ENCODE data around the gene EFHC1.

EFHC1 gene

GRCh38 chr6:52511163-52511562, 91.0 kb downstream of the EFHC1 start:
- TF ChIP-seq CTCF (IDR thresholded peaks at IDR 0.05; ENCODE audit: low read depth, low read length, missing control alignments): no peak
- H3K4me3 ChIP-seq (replicated peaks; ENCODE audit: low read depth, low read length): no peak overlapping the region
- DNase-seq (ENCODE audit: extremely low read depth, low read depth): no peak

- no peak for TF ChIP-seq CTCF (IDR thresholded peaks at IDR 0.05; ENCODE audit: low read depth, low read length, missing control alignments)
- no peak overlapping the region for H3K4me3 ChIP-seq (replicated peaks; ENCODE audit: low read depth, low read length)
- no peak for DNase-seq (ENCODE audit: extremely low read depth, low read depth)
Observed at GRCh38 chr6:52511572-52512151, 91.5 kb downstream of the EFHC1 start.

- no peak for DNase-seq (ENCODE audit: extremely low read depth, low read depth)
- no peak overlapping the region for H3K4me3 ChIP-seq (replicated peaks; ENCODE audit: low read depth, low read length)
Observed at GRCh38 chr6:52512199-52512598, 92.1 kb downstream of the EFHC1 start.

GRCh38 chr6:52513464-52513863, 93.3 kb downstream of the EFHC1 start:
- DNase-seq (ENCODE audit: extremely low read depth, low read depth): no peak
- no peak for TF ChIP-seq CTCF (IDR thresholded peaks at IDR 0.05; ENCODE audit: low read depth, low read length, missing control alignments)

More at GRCh38 chr6:52512199-52512598, 92.1 kb downstream of the EFHC1 start:
- TF ChIP-seq CTCF (IDR thresholded peaks at IDR 0.05; ENCODE audit: low read depth, low read length, missing control alignments): no peak

GRCh38 chr6:52513896-52514295, 93.8 kb downstream of the EFHC1 start:
- DNase-seq (ENCODE audit: extremely low read depth, low read depth): no peak
- no peak overlapping the region for H3K4me3 ChIP-seq (replicated peaks; ENCODE audit: low read depth, low read length)
- no peak for TF ChIP-seq CTCF (IDR thresholded peaks at IDR 0.05; ENCODE audit: low read depth, low read length, missing control alignments)

More at GRCh38 chr6:52513464-52513863, 93.3 kb downstream of the EFHC1 start:
- no peak overlapping the region for H3K4me3 ChIP-seq (replicated peaks; ENCODE audit: low read depth, low read length)

GRCh38 chr6:52514514-52514913, 94.4 kb downstream of the EFHC1 start:
- H3K4me3 ChIP-seq (replicated peaks; ENCODE audit: low read depth, low read length): no peak overlapping the region
- no peak for TF ChIP-seq CTCF (IDR thresholded peaks at IDR 0.05; ENCODE audit: low read depth, low read length, missing control alignments)
- peak; percentile 84 for DNase-seq (ENCODE audit: extremely low read depth, low read depth)

Measured in HFF-Myc (cell line).